Cardiac muscle cell (in vitro differentiated cells and primary cell): ENCODE data around the gene THBS3. TPM values are rescaled to one million over a fixed set of nuclear protein-coding genes. Genes with fewer than 3 reads are reported as not detected.

Experiments used
- DNase-seq, 2 donors: peaks; one replicate each; pipeline versions ENCODE4 v3.0.0 to v3.0.0-alpha.2; 2010 to 2017; ENCODE audit warnings: low read depth in 1 of 2, low spot score in 1 of 2
- H3K27ac ChIP-seq: fragments of 200-600 bp; sonication (generic); 2 replicates; pipeline ENCODE4 v1.5.1; 2016
- H3K27me3 ChIP-seq: fragments of 200-600 bp; sonication (generic); 2 replicates; pipeline ENCODE4 v1.6.0; 2016; ENCODE audit warnings: control low read depth
- H3K36me3 ChIP-seq: fragments of 200-600 bp; sonication (generic); 2 replicates; pipeline ENCODE4 v1.5.1; 2016; ENCODE audit warnings: control low read depth
- H3K4me1 ChIP-seq: fragments of 200-600 bp; sonication (generic); 2 replicates; pipeline ENCODE4 v1.8.1; 2017; ENCODE audit warnings: low read depth, mild to moderate bottlenecking, mixed run types
- H3K4me3 ChIP-seq: fragments of 200-600 bp; sonication (generic); 2 replicates; pipeline ENCODE4 v1.5.1; 2016; ENCODE audit warnings: mild to moderate bottlenecking
- H3K9me3 ChIP-seq: fragments of 200-600 bp; sonication (generic); 2 replicates; pipeline ENCODE4 v1.5.1; 2017; ENCODE audit warnings: low read depth, mild to moderate bottlenecking, control low read depth
- CTCF ChIP-seq: IDR thresholded peaks from 2 replicates; pipeline ENCODE4 v1.5.1; 2012; ENCODE audit warnings: low read depth, mild to moderate bottlenecking, low read length
- polyA plus RNA-seq: library from polyadenylated mRNA; unstranded; fragments of >200 nt; fragmentation: Nextera tagmentation; extraction: Ambion mirVana; gene quantifications from 2 replicates; pipeline ENCODE4 v1.2.1, GENCODE V29; 2016
- total RNA-seq: library from RNA; depleted of rRNA; stranded (reverse); fragments of >200 nt; gene quantifications from 2 replicates; pipeline ENCODE4 v1.2.3, GENCODE V29; 2016

THBS3 gene
- total and polyA plus RNA-seq, 2 experiments from 2014 or later: 9.4 to 14.2 TPM

GRCh38 chr1:155253797-155254196, 46.1 kb upstream of the THBS3 start:
- no peak for TF ChIP-seq CTCF
- Histone ChIP-seq H3K4me3 (peak overlapping the region; percentile 70), H3K27ac (peak overlapping the region; percentile 54)

GRCh38 chr1:155253208-155253607, 45.5 kb upstream of the THBS3 start:
- Histone ChIP-seq H3K4me3 (no peak overlapping the region), H3K9me3 (no peaks in the 10 kb centered on the region), H3K27ac (peak overlapping the region; percentile 54), H3K36me3 (peaks cover 5% of the 10 kb centered on the region), H3K4me1 (peaks cover 30% of the 10 kb centered on the region), H3K27me3 (no peaks in the 10 kb centered on the region)
- TF ChIP-seq CTCF: peak; percentile 8
- DNase-seq: no peak

More at GRCh38 chr1:155253797-155254196, 46.1 kb upstream of the THBS3 start:
- no peak for DNase-seq
- H3K9me3 ChIP-seq: no peaks in the 10 kb centered on the region
- H3K4me1 ChIP-seq: peaks cover 30% of the 10 kb centered on the region
- peaks cover 9% of the 10 kb centered on the region for H3K36me3 ChIP-seq
- no peaks in the 10 kb centered on the region for H3K27me3 ChIP-seq

- no peaks in the 10 kb centered on the region for H3K9me3 ChIP-seq
- H3K27me3 ChIP-seq: no peaks in the 10 kb centered on the region
- DNase-seq: no peak
- H3K4me3 ChIP-seq: no peak overlapping the region
- no peak for TF ChIP-seq CTCF
- H3K36me3 ChIP-seq: peaks cover 9% of the 10 kb centered on the region
- H3K27ac ChIP-seq: peak overlapping the region; percentile 70
- peaks cover 30% of the 10 kb centered on the region for H3K4me1 ChIP-seq
These were observed 43.9 kb upstream of the THBS3 start for GRCh38 chr1:155251566-155251965.

- Histone ChIP-seq H3K4me3 (no peak overlapping the region), H3K27me3 (no peaks in the 10 kb centered on the region), H3K36me3 (peaks cover 9% of the 10 kb centered on the region), H3K27ac (peak overlapping the region; percentile 70), H3K9me3 (no peaks in the 10 kb centered on the region), H3K4me1 (peaks cover 29% of the 10 kb centered on the region)
- peak; percentile 100 for TF ChIP-seq CTCF
- peak; percentile 94 to 97 for DNase-seq
These were observed 43.1 kb upstream of the THBS3 start for GRCh38 chr1:155250633-155251449.

- Histone ChIP-seq H3K36me3 (peaks cover 9% of the 10 kb centered on the region), H3K27me3 (no peaks in the 10 kb centered on the region), H3K9me3 (no peaks in the 10 kb centered on the region), H3K4me3 (no peak overlapping the region), H3K4me1 (peaks cover 27% of the 10 kb centered on the region), H3K27ac (no peak overlapping the region)
- DNase-seq: no peak
- no peak for TF ChIP-seq CTCF
These were observed 42.5 kb upstream of the THBS3 start for GRCh38 chr1:155250246-155250632.
